ENCODE data around the gene MS4A4E.

The MS4A4E gene

DNA sequence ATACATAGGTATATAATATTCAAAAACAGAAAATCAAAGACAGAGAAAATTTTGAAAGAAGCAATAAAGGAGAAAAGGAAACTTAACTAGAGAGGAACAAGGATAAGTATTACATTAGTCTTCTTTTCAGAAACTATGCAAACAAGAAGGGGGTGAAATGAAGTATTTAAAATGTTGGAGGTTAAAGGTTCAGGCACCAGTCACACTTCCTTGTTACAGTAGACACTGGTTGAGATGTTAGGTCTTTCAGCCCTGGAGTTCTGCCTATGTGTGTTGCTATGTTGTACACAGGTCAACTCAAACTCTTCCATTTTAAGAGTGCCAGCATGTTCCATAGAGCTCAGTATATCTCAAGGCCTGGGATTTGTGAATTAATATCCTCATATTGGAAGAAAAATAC is 31.5 kb upstream of the MS4A4E start:
- DNase-seq (ENCODE audit: low spot score), result no peak
- no peak overlapping the region for H3K4me3 ChIP-seq
- H3K27ac ChIP-seq, result no peak overlapping the region
- TF ChIP-seq, protein P1, sequence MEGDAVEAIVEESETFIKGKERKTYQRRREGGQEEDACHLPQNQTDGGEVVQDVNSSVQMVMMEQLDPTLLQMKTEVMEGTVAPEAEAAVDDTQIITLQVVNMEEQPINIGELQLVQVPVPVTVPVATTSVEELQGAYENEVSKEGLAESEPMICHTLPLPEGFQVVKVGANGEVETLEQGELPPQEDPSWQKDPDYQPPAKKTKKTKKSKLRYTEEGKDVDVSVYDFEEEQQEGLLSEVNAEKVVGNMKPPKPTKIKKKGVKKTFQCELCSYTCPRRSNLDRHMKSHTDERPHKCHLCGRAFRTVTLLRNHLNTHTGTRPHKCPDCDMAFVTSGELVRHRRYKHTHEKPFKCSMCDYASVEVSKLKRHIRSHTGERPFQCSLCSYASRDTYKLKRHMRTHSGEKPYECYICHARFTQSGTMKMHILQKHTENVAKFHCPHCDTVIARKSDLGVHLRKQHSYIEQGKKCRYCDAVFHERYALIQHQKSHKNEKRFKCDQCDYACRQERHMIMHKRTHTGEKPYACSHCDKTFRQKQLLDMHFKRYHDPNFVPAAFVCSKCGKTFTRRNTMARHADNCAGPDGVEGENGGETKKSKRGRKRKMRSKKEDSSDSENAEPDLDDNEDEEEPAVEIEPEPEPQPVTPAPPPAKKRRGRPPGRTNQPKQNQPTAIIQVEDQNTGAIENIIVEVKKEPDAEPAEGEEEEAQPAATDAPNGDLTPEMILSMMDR (IDR thresholded peaks at IDR 0.05), result no peak

DNA sequence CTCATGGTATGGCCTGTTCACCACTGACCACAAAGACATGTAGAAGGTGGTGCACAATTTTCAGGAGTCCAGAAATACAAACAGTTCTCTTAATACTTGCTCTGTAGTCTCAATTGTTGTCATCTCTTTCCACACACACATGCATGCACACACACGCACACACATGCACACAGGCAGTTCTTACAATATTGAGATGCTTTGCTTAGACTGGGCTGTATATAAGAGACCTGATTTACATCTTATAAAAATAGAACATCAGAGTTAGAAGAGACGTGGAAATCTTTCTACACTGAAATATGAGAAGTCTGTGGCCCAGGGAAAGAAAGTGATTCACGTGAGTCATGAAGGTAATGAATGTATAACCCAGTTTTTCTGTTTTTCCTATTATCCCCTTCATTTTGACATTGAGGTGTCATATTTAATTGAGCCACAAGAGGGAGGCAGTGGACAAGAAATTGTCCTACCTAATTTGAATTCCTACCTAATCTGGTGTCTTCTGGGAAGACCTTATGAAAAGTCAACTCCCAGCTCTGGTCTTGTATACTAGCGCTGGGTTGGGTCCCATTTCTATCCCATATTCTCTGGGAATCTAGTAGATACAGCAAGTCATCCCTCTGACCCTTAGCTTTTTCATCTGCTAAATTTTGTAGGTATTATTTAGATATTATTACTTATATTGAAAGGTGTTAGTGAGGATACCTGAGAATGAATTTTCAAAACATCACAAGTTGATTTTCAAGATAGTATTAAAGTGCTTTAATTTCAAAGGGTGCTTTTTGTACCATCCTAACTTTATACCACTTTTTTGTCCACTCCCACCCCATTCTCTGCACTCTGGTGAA is 22.7 kb upstream of the MS4A4E start:
- DNase-seq (ENCODE audit: low spot score), result no peak
- Histone ChIP-seq H3K4me3 (no peak overlapping the region), H3K27ac (no peak overlapping the region)
- TF ChIP-seq, protein P1 (IDR thresholded peaks at IDR 0.05), result peak; percentile 29

DNA sequence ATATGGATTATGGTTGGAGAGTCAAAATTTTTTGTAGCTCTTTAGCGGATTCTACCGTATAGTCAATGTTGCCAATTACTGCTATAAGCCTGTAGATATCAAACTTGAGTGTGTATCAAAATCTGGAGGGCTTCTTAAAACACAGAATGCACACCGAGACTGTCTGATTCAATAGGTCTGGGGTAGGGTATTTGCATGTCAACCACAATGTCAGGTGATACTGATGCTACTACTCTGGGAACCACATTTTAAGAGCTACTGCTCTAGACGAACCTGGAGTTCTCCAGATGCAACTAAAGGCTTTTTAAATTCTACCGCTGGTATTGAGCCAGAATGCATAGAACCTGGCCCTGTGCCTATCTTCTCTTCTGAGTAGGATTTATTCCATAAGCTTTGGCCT is 21.7 kb upstream of the MS4A4E start:
- no peak for DNase-seq (ENCODE audit: low spot score)
- Histone ChIP-seq H3K4me3 (no peak overlapping the region), H3K27ac (no peak overlapping the region)
- TF ChIP-seq, protein P1 (IDR thresholded peaks at IDR 0.05), result no peak

DNA sequence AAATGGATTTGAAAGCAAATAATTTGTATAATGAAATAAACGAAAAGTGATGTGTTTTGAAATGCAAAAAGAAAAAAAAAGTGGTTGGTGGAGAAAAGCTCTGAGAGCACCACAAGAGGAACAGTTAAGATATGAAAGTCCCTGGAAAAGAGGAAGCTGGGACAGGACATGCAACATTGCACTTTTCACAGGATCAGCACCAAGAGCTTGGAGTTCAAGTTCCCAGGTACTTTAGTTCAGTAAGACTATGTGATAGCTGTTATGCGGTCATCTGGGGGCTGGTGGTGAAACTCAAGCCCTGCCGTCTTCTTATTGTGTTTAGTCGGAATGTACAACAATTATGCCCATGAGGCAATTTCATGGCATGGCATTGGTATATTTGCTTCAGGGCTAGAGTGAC is 20.5 kb upstream of the MS4A4E start:
- H3K4me3 ChIP-seq, result no peak overlapping the region
- peak overlapping the region in 1 of 2 donors; percentile 47 for H3K27ac ChIP-seq
- no peak for DNase-seq (ENCODE audit: low spot score)
- TF ChIP-seq, protein P1 (IDR thresholded peaks at IDR 0.05), result no peak

DNA sequence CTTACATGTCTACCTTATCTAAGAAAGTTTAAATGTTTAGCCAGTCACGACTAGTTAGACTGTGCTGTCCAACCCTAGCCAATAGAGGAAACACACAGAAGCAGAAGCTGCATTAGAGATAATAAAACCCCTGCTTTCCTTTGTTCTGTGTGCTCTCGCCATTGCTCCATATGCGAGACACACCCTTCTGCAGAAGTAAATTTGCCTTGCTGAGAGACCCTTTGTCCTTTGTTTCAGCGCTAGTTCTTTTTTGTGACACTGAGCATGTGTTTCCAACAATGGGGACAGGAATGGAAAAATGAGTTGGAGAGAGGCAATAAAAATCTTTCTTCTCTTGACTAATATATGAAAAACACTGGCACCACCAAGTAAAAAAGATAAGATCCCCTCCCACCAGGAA is 18.1 kb upstream of the MS4A4E start:
- Histone ChIP-seq H3K4me3 (no peak overlapping the region), H3K27ac (no peak overlapping the region)
- TF ChIP-seq, protein P1 (IDR thresholded peaks at IDR 0.05), result no peak
- DNase-seq (ENCODE audit: low spot score), result no peak

DNA sequence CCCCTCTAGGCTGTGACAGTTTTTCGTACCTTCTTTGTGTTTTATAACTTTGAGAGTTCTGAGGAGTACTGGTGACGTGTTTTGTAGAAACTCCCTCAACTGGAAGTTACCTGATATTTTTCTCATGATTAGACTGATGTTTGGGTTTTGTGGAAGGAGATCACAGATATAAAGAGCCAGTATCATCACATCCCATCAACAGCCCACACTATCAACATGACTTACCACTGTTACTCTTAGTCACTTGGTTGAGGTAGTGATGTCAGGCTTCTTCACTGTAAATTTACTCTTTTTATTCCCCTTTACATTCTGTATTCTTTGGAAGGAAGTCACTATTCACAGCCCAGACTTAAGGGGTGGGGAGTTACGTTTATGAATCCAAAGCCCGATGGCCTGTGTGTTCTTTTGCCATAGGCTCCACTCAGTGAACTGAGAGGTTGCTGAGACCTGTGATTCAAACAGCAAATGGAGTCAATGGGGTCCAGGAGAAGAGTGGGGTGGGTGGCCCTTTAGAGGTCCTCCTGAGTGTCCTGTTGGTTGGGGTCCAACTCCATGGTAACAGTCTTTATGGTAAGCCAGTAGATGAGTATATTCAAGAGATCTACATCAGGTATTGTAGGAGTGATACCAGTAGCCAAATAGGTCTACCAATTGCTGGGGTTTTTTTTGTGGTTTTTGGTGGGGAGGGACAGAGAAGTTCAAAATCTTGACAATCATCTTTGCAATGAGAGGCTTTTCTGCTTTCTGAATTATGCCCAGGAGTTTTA is 15.2 kb upstream of the MS4A4E start:
- no peak for DNase-seq (ENCODE audit: low spot score)
- TF ChIP-seq, protein P1 (IDR thresholded peaks at IDR 0.05), result no peak
- no peak overlapping the region for H3K4me3 ChIP-seq

More for the DNA sequence above, 15.2 kb upstream of the MS4A4E start:
- no peak overlapping the region for H3K27ac ChIP-seq
